Measurements from ENCODE around the gene GFPT2. TPM values are rescaled to one million over a fixed set of nuclear protein-coding genes. Genes with fewer than 3 reads are reported as not detected.

GFPT2 gene
- 0.39 and 0.62 TPM in 2 replicates for total RNA-seq

DNA sequence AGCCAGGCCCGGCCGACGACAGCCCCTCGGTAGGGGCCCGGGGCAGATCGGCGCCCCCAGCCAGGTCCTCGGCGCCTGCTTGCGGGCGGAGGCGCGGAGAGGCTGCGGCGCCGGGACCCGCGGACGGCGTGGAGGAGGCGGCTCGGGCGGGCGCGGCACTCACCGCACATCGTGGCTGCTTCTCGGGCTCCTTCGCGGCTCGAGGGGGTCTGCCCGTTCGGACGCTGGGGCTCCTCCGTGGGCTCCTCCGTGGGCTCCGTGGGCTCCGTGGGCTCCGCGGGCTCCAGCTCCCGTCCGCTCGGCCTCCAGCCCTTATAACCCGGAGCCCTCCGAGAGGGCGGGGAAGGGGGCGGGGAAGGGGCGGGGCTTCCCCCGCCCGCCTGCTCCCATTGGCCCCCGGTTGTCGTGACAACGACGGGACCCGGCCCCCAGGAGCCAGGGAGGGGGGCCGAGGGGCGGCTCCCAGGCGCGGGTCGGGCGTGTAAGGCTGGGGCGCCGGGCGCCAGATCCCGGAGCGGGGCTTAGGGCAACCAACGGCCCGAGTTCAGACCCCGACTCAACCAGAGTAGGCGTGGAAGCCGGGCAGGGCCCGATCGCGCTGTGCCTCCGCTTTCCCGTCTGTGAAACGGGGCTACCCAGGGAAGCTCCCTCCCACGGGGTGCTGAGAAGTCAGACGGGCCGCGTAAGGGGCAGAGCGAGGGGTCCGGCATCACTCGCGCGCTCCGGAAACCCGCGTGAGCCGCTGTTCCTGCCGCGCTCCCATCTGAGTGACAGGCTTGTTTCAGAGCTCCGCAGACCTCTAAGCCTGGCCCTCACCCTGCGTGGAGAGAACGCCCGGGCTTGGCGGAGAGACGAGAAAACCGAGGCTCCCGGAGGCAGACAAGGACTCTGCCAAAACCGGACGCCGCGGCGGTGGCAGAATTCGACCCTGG, at the start of gene GFPT2:
TSS of gene GFPT2 (minus strand) at position 289 of the 932 bp plus-strand sequence. CDS start at position 170, 119 bp downstream.
- Mint-ChIP-seq H3K36me3 (ENCODE audit: low read depth) (no peaks in the 10 kb centered on the region), H3K27me3 (peaks cover 50% of the 10 kb centered on the region), H3K4me3 (peak within 1 kb of the TSS; percentile 78), H3K4me1 (peaks cover 13% of the 10 kb centered on the region), H3K9me3 (no peaks in the 10 kb centered on the region), H3K27ac (no peak within 1 kb of the TSS)
- intact Hi-C loops (cut with micrococcal nuclease): loop anchor here (1.0 to 10.0 kb wide), 2 partner anchors 60 to 141 kb away; partner anchors contain the start of gene CNOT6
- POLR2A ChIA-PET: interaction anchor here (0.6 to 1.2 kb wide), 5 partner anchors 63 to 750 kb away, joined by 3 to 4 read pairs (median 3); partner anchors contain the start of genes MGAT1 and ZFP62
- TF ChIP-seq, protein P1, sequence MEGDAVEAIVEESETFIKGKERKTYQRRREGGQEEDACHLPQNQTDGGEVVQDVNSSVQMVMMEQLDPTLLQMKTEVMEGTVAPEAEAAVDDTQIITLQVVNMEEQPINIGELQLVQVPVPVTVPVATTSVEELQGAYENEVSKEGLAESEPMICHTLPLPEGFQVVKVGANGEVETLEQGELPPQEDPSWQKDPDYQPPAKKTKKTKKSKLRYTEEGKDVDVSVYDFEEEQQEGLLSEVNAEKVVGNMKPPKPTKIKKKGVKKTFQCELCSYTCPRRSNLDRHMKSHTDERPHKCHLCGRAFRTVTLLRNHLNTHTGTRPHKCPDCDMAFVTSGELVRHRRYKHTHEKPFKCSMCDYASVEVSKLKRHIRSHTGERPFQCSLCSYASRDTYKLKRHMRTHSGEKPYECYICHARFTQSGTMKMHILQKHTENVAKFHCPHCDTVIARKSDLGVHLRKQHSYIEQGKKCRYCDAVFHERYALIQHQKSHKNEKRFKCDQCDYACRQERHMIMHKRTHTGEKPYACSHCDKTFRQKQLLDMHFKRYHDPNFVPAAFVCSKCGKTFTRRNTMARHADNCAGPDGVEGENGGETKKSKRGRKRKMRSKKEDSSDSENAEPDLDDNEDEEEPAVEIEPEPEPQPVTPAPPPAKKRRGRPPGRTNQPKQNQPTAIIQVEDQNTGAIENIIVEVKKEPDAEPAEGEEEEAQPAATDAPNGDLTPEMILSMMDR (IDR thresholded peaks at IDR 0.05): no peak
- ATAC-seq (ENCODE audit: low read depth) (peak; percentile 91), DNase-seq (peak; percentile 65)
- CTCF ChIA-PET: interaction anchor here (1.2 kb wide), 1 partner anchor 60 kb away, joined by 5 read pairs; no protein-coding TSS in a partner anchor

DNA sequence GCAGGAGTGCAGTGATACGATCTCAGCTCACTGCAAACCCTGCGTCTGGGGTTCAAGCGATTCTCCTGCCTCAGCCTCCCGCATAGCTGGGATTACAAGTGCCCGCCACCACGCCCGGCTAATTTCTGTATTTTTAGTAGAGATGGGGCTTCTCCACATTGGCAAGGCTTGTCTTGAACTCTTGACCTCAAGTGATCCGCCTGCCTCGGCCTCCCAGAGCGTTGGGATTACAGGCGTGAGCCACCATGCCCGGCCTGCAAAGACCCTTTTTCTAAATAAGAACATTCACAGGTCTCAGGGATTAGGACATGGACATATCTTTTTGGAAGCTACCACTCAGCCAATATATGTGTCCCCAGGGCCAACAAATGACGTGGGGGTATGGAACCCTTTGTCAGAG, 49.6 kb upstream of the GFPT2 start:
- Mint-ChIP-seq H3K4me1 (no peaks in the 10 kb centered on the region), H3K4me3 (no peak overlapping the region), H3K9me3 (no peaks in the 10 kb centered on the region), H3K27ac (no peak overlapping the region), H3K27me3 (peaks cover 15% of the 10 kb centered on the region), H3K36me3 (ENCODE audit: low read depth) (no peaks in the 10 kb centered on the region)
- ChIA-PET CTCF (no interaction called here), POLR2A (no interaction called here)
- no peak for ATAC-seq (ENCODE audit: low read depth)
- TF ChIP-seq, protein P1 (IDR thresholded peaks at IDR 0.05): no peak
- intact Hi-C loops (cut with micrococcal nuclease): no loop called here
- no peak for DNase-seq

- H3K36me3 Mint-ChIP-seq (ENCODE audit: low read depth): no peaks in the 10 kb centered on the region
- ATAC-seq (ENCODE audit: low read depth) (no peak), DNase-seq (no peak)
- no peaks in the 10 kb centered on the region for H3K9me3 Mint-ChIP-seq
- H3K27ac Mint-ChIP-seq: no peak overlapping the region
- ChIA-PET POLR2A (no interaction called here), CTCF (no interaction called here)
- H3K27me3 Mint-ChIP-seq: peaks cover 13% of the 10 kb centered on the region
- intact Hi-C loops (cut with micrococcal nuclease): no loop called here
- TF ChIP-seq, protein P1 (IDR thresholded peaks at IDR 0.05): no peak
- H3K4me3 Mint-ChIP-seq: no peak overlapping the region
- H3K4me1 Mint-ChIP-seq: no peaks in the 10 kb centered on the region
These were observed 48.2 kb upstream of the GFPT2 start for GRCh38 chr5:180401229-180401907.

GRCh38 chr5:180400416-180400815, 47.3 kb upstream of the GFPT2 start:
- ATAC-seq (ENCODE audit: low read depth) (no peak), DNase-seq (no peak)
- H3K36me3 Mint-ChIP-seq (ENCODE audit: low read depth): no peaks in the 10 kb centered on the region
- H3K4me1 Mint-ChIP-seq: no peaks in the 10 kb centered on the region
- ChIA-PET POLR2A (no interaction called here), CTCF (no interaction called here)
- H3K4me3 Mint-ChIP-seq: no peak overlapping the region
- H3K27me3 Mint-ChIP-seq: peaks cover 12% of the 10 kb centered on the region
- TF ChIP-seq, protein P1 (IDR thresholded peaks at IDR 0.05): no peak
- no peaks in the 10 kb centered on the region for H3K9me3 Mint-ChIP-seq
- no peak overlapping the region for H3K27ac Mint-ChIP-seq
- intact Hi-C loops (cut with micrococcal nuclease): no loop called here

Measured in activated B cell treated with CpG ODN at 0.5 μM for 24 hours (primary cell).